Stimulated activated CD4-positive, alpha-beta T cell treated with anti-CD3 and anti-CD28 coated beads, Interleukin-12 subunit alpha, Interleukin-12 subunit beta, amount 100 ng/mL, for 4 hours (primary cell): ENCODE results near the gene FRZB.
"Not testable (repeated sequence)": the region's sequence is repeated elsewhere in the genome, so short reads cannot be mapped to it uniquely, and the experiment has no call there.

Source experiments
- DNase-seq: peaks from one replicate; pipeline ENCODE4 v3.0.0-alpha.2; 2020

Gene FRZB

GRCh38 chr2:182887753-182888415 lies 21.4 kb upstream of the FRZB start:
- DNase-seq, result no peak

DNA sequence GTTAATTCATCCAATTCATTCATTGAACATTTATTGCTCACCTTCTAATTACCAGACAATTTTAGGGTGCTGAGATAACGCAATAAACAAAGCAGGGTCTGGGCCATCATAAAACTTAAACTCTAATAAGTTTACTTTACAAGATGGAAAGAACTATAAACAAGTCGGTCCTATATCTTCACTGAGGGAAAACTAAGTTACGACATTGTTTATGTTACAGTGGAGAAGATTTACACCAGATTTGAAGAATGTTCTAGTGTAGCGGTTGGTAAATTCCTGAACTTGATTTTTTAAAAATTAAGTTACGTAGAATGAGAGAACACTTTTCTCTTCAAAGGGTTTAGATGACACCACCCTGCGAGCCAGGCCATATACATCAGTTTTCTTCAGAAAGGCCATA lies 20.7 kb upstream of the FRZB start:
- DNase-seq, result no peak

GRCh38 chr2:182885771-182886170 lies 19.3 kb upstream of the FRZB start:
- no peak for DNase-seq

GRCh38 chr2:182883451-182883850 lies 17.0 kb upstream of the FRZB start:
- no peak for DNase-seq

DNA sequence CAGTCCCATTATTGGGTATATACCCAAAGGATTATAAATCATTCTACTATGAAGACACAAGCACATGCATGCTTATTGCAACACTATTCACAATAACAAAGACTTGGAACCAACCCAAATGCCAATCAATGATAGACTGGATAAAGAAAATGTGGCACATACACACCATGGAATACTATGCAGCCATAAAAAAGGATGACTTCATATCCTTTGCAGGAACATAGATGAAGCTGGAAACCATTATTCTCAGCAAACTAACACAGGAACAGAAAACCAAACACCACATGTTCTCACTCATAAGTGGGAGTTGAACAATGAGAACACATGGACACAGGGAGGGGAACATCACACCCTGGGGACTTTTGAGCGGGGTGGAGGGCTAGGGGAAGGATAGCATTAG lies 13.7 kb upstream of the FRZB start:
- not testable (repeated sequence) for DNase-seq

DNA sequence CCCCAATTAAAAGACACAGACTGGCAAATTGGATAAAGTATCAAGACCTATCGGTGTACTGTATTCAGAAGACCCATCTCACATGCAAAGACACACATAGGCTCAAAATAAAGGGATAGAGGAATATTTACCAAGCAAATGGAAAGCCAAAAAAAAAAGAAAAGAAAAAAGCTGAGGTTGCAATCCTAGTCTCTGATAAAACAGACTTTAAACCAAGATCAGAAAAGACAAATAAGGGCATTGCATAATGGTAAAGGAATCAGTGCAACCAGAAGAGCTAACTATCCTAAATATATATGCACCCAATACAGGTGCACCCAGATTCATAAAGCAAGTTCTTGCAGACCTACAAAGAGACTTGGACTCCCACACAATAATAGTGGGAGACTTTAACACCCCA lies 10.2 kb upstream of the FRZB start:
- DNase-seq, result not testable (repeated sequence)

DNA sequence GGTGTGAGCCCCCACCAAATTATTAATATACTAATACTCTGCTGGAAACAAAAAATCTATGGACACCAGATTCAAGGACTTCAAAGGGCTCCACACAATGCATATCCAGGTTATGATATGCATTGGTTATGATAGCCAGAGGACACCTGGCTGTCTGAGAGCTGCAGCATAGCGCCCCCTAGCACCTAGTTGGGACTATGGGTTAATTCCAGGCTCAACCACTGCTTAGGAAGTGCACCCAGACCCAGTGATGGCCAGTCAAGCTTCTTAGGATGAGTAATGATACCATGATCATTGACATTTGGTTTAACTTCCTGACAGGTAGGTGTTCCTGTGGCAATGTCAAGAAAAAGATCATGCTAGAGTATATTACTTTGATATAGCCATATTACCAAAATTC lies 3.8 kb upstream of the FRZB start:
- no peak for DNase-seq

GRCh38 chr2:182868054-182868796 lies 1.8 kb upstream of the FRZB start:
- no peak for DNase-seq

- DNase-seq, result no peak
Observed at GRCh38 chr2:182867426-182868053, 1.1 kb upstream of the FRZB start.

GRCh38 chr2:182866095-182866460 lies 359 bp downstream of the FRZB start:
- DNase-seq, result no peak

- no peak for DNase-seq
Observed at GRCh38 chr2:182864949-182865570, 1.4 kb downstream of the FRZB start.

DNA sequence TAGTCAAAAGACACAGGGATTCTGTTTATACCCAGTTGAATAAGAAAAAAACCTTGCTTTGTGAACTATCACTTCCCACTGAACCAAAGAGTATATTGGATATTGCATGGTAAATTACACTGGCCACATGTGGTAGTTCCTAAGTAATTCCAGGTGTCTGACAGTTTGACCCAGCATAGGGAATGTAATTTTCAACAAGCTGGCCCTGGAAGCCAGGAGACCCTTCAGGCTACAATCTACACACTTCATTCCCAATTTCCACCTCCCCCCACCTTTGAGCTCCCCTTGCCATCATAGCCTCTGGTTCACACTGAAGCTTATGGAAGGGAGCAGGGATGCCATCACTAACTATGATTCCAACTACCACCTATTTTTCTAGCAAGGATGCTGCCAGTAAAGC lies 2.8 kb downstream of the FRZB start:
- DNase-seq, result no peak

DNA sequence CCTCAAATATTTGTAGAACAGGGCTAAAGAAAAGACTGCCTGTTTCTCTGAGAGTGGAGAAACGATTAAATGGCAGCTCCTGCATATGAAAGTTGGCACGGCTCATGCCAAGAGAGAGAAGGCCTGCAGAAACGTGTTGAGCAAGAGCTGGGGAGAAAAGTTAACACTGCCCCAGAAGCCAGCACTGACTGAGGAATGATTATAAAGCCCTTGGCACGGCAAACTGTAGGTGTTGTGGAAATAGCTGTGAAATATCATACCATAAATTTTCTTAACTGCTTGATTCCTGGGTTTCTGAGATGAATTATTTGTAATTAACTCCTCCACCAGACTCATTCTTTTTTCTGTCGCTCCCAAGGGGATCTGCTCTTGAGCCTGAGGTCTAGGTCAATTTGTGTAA lies 4.3 kb downstream of the FRZB start:
- DNase-seq, result no peak

GRCh38 chr2:182860858-182861257 lies 5.6 kb downstream of the FRZB start:
- DNase-seq, result no peak

- DNase-seq, result no peak
Observed at GRCh38 chr2:182858671-182859070, 7.8 kb downstream of the FRZB start.

DNA sequence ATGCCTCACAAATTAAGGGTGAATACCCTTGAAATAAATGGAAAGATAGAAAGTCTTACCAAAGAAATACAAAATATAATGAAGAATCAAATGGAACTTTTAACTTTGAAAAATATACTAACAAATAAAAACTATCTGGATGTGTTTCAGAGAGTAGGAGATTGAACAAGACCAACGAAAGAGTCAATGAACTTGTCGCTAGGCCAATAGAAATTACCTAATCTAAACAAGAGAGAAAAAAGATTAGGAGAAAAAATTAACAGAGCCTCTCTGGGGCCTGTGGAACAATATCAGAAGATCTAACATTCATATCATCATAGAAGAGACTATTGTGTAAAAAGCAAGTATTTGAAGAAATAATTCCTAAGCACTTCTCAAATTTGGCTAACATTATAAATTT lies 11.1 kb downstream of the FRZB start:
- DNase-seq, result no peak

GRCh38 chr2:182854375-182855105 lies 11.9 kb downstream of the FRZB start:
- no peak for DNase-seq

DNA sequence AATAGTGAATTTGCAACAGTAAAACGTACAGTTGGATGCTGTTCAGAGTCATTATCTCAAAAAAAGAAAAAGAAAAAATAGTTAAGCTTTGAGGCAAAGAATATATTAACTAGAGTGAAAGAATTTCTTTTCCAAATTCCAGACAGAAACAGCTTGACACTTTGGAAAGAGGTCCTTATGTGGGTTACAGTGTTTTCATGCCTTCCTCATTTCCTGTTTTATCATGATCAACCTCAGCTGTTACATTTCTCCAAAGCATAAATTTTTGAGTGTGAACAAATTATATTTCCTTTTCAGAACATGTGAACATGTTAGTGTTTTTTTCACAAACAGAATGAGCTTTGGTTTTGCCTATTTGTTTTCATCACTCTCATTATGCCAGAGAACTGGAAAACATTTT lies 13.6 kb downstream of the FRZB start:
- no peak for DNase-seq

DNA sequence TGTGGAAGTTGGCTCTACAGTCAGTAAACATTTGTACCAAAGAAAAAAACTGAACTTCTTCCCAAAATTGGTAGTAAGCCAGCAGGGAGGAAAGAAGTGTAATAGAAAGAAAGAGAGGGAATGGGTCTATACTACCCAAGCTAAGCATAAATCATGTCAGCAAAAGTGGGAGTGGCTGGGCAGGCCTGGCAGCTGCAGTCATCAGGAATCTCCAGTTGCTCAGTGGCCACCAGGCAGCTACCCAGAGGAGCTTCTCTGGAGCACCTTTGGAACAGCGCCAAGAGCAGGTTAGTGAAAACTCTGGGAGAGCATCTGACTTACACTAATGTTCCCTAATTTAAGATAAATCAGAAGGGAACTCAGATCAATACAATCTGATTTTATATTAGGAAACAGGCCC lies 14.3 kb downstream of the FRZB start:
- no peak for DNase-seq

GRCh38 chr2:182845794-182846417 lies 20.5 kb downstream of the FRZB start:
- DNase-seq, result no peak

DNA sequence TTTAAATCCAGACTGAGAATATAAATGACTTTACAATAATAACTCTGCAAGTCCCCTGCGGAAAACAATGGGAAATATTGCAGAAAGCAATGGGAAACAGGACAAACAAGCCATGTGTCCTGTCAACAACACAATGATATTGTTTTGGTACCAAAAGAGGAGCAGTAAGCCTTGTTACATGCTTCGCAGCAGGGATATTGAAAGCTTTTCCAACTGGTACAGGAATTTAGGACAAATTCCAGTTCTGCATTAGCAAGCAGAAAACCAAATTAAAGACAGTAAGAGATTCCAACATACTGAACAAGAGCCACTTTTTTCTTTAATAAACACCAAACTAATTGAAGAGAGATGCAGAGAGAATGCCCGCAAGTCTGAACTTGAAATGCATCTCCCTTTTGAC lies 30.0 kb downstream of the FRZB start:
- no peak for DNase-seq

GRCh38 chr2:182834293-182834692 lies 32.1 kb downstream of the FRZB start:
- no peak for DNase-seq
